Left renal pelvis (tissue), 4 donors: ENCODE measurements around the gene CD81. TPM values are rescaled to one million over a fixed set of nuclear protein-coding genes. Genes with fewer than 3 reads are reported as not detected.

Source experiments
- DNase-seq, 4 donors: peaks; one replicate each; pipeline ENCODE4 v3.0.0-alpha.2; 2013; ENCODE audit warnings: low read depth in 4 of 4, low spot score in 3 of 4
- polyA plus RNA-seq, 4 donors: library from polyadenylated mRNA; unstranded; fragments of 120-200 nt; gene quantifications; one replicate each; pipeline ENCODE4 v1.2.1, GENCODE V29; 2013; ENCODE audit not compliant: insufficient read length in 4 of 4

The CD81 gene
- polyA plus RNA-seq, 4 donors: 571 to 870 (median 604) TPM

DNA sequence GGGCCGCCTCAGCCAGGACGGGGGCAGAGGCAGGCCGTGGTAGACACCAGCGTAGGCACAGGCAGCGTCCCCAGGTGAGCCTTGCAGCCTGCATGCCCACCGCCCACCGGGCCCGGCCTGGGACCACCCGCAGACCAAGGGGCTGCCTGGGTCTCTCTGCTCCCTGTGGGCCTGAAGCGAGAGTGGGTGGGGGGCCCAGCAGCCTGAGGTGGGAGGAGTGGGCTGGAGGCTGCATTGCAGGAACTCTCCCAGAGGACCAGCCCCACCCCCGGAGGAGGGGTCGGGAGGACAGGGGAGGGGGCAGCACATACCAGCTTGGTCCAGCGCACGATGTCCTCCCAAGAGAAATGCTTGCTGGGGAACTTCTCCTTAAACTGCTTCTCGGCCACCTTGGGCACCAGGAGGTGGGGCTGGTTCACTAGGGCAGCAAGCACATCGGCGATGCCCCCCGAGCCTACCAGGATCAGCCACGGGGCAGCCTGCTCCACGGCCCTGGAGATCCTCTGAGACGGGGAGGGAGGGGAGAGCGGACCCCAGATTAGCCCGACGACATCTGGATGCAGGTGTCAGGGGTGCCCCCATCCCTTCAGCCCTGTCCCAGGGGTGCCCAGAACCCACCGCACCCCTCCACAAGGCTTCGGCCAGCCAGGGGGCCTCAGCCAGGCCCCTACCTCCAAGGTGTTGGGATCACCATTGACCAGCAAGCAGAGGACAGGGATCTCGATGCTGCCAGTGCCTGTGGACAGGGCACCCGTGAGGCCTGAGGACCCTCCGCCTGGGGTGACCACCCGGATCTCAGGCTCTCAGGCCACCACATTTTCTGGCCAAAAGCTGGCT lies 41.0 kb downstream of the CD81 start:
- DNase-seq: no peak

DNA sequence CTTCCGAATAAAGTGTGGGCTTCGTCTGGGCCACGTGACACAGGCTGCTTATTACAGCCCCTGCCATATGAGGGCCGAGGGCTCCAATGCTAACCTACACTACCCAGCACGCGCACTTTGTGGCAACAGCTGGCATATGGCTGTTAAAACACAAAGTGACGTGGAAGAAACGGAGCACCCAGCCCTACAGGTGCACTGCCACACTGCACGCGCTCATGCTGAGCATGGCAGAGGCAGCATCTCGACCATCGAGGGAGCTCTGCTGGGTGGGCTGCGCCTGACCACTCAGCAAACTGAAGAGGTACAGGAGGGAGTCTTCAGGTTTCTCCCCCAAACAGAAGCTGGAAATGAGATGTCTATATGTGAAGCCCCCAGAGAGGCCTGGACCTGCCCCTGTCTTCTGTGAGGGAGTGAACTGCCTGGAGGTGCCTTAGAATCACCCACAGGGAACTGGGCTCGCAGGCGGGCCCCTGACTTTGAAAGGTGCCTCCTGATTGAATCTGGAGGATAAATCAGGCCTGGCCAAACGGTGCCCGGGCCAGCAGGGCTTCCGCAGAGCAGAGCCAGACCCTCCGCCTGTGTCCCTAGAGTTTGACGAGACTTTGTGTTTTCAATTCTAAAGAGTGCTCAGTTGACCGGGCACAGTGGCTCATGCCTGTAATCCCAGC lies 41.7 kb downstream of the CD81 start:
- DNase-seq: no peak

DNA sequence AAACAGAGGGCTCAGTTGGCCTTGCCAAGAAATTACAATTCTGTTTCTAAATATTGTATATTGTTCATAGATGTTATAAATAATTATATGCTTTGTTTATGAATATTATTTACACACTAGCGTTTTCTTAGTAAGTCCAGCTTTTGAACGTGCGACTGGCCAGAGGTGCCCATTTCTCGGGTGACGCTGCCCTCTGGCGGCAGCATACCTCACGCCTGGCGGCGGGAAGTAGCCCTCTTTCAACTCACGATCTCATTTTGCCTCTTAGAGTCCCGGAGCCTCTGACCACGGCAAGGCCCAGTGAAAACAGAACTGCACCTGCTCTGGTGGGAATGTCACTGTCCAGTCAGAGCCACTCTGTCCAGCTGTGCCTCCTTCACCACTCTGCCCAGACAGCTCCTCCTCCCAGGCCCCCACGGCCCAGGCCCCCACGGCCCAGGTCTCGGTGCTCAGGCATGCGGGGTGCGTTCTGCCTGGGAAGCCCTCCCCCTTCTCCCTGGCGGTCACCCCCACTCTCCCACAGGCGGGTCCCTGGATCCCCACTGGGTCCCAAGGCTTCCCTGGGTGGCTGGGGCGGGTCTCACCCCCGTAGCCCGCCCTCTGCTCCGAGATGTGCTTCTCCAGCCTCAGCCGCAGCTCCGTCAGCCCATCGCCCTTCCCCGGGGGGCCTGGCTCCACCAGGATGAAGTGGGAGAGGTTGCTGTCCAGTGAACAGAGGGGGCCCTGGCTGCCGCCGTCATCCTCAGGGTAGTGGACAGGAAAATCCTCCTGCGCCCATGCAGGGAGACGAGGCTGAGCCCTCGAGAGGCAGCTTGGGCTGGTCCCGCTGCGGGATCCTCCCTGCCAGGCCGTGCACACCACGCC lies 42.8 kb downstream of the CD81 start:
- DNase-seq: peak; percentile 61 to 73 (median 63)

DNA sequence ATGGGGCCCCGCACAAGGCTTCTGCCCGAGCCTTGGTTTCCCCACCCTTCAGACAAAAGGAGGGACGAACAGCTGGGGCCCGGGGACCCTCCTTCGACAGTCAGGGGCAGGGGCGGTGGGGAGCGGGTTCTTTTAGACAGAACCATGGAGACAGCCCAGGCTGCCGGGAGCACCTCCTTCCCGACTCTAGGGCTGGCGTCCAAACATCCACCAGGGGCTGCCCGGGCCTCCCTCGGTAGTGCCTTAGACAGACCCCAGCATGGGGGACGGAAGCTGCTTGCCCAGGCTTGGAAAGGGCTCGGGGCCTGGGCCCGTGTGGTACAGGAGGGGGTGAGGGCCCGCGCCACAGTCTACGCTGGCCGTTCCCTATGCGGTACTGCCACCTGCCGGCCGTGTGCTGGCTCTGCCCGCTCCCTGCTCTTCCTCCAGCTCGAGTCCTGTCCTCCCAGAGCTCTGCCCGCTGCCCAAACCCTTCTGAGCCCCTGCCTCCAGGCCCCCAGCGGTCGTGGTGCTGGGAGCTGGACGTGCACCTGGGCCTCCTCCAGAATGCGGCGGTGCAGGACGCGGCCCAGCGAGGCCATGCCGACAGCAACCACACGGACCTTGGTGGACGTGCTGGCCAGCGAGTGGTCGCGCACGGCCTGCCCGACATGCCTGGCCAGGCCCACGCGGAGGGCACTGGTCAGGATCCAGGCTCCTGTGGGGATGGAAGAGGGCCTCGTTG lies 43.6 kb downstream of the CD81 start:
- DNase-seq: peak in 3 of 4 donors; percentile 60 to 69 (median 66)

DNA sequence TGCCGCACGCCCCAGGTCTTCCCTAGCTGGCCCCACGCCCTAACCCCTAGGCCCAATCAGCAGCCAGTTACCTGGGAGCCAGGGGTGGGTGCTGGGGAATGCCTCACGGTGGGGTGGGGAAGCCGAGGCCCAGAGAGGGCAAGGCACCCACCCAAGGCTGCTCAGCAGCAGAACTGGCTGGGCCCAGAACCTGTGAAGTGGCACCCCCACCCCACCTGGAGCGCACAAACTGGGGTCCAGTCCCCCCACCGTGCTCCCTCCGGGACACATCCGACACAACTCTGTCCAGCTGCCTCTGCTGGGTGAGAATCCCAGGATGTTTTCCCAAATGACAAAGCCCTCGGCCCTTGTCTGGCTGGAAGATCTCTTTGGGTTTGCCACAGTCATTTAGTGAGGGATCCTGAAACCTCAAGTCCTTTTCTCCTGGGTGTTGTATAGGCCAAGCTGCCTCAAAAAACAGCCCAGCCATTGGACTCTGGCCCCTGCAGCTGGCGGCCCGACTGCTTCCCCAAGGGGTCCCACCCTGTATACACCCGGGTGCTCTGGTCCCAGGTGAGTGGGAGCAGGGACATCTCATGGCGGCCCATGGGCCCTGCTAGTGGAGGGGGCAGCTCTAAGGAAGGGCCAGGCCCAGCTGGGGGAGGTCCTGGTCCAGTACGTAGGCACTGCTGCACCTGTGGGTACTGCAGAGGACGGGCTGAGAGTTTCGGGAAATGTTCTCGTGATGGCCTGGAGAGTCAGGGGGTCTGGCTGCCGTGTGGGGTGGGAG lies 44.3 kb downstream of the CD81 start:
- DNase-seq: no peak

DNA sequence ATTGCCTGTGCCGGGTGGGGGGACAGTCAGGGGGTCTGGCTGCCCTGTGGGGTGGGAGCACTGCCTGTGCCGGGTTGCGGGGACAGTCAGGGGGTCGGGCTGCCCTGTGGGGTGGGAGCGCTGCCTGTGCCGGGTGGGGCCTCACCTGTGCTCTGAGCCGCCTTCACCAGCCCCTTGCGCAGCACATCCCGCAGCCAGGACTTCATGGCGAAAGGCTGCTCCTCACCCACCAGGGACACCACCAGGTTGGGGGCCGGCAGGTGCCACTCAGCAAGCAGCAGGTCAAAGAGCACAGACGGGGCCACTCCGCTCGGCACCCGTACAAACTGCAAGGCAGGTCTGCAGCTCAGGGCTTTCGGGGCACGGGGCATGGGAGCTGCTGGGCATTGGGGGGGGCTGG lies 44.9 kb downstream of the CD81 start:
- no peak for DNase-seq

DNA sequence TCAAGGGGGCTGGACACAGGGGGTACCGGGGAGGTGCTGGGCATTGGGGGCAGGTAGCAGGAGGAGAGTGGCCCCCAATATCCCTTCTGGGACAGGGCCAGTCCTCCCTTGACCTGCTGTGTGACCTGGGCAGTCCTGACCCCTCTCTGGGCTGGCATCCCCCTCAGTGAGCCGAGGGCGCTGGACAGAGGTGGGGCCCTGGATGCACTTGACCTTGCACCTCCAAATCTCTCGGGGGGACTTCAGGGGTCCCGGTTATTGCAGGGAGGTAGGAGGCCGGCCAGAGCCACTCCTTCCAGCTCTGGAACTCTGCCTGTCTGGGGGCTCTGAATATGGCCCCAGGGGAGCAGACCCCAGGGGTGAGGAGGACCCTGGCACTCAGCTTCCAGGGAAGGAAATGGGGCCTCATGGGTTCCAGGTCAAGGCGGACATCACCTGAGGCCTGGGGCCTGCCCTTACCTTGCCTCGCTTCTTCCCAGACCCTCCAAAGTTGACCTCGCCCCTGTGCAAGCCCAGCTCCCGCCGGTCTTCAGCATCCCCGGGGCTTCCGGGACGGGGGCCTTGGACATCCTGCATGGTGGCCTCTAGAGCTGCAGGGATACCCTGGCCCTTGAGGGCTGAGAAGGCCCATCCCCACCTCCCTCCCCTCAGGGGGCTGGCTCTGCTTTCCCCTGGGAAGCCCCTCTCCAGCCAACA lies 45.5 kb downstream of the CD81 start:
- DNase-seq: no peak

DNA sequence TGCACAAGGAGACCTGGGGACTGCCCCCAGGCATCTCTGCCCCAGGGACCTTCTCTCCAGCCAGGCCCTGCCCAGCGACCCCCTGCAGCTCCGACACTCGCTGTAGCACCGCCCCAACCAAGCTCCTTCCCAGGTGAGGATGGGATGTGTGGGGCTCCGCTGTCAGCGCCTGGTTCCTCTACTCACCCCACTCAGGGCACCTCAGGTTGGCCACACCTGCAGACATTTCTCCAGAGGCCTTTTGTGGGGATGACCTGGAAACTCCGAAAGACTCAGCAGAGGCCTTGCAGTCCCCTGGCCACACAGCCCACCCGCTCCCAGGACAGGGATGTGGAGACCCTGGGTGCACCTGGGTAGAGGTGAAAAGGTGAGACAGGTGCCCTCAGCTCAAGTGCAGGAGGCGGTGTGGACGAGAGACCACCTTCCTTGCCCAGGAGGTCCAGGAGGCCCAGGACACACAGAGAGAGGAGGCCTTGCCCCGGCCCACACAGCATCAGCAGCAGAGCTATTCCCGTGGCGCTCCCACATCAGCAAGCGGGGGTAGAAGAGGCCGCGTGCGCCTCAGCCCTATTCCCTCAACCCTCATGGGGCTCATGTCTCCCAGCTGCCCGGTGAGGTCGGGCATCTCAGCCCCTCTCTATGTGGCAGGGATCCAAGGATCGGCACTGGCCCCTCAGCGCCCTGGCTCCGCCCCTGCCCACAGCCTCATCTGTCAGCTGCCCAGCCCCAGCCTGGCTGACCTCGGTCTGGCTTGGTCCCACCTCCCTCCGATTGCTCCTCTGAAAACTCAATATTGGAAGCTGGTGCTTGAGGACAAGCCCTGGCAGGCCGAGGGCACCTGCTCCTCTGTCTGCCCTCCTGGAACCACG lies 46.3 kb downstream of the CD81 start:
- no peak for DNase-seq

DNA sequence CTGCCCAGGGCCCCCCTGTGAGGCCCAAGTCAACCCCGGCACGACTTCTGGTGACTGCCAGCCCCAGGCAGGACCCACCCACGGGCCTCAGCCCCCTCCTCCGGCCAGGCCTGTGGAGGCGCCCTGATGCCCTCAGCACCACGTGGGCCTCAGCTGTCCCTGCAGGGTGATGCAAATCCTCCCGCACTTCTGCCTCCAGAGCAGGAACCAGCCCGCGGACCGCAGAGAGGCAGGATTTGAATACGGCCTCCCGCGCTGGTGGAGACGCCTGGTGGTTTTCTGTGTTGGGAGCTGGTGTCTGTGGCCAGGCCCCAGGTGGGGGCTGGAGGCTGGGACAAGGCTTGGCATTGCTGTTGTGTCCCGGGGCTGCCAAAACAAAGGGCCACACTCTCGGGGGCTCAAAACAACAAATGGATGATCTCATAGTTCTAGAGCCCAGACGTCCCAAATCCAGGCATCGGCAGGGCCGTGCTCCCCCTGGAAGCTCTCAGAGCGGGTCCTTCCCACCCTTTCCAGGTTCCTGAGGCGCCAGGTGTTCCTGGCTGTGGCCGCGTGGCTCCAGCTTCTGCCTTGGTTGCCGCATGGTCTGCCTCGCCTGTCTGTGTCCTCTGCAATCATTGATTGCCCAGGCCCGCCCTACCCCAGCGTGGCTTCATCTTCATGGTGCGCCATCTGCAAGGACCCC lies 47.8 kb downstream of the CD81 start:
- no peak for DNase-seq

DNA sequence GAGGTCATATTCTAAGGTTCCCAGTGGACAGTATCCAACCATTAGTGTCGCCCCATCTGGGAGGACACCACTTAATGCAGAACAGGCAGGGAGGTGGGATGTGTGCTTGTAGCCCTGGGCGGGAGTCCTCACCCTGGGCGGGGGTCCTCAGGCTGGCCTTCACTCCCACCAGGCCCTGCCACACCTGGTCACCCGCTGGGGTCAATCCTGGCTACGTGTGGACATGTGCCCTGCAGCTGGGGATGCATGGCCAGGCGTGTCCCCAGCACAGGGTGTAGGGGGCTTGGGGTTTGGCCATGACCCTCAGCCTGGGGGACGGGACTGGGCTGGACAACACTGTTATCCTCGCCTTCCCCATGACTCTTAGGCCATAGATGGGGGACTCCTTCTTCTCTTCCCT lies 48.4 kb downstream of the CD81 start:
- no peak for DNase-seq

DNA sequence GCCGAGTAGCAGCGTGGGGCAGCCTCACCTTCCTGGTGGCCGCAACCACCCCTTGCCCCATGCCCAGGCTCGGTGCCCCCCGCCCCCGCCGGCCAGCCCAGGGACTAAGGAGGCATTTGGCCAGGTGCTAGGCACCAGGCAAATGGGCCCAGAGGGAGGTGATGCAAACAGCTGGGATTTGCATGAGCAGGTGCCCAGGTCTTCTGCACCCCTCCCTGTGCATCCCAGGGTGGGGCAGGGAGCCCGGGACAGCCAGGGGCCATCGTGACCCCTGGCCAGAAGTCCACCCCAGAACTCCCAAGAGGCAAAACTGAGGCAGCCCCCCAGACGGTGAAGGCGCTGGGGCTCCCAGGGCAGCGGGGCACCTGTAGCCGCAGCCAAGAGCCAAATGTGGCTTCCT lies 49.1 kb downstream of the CD81 start:
- no peak for DNase-seq

DNA sequence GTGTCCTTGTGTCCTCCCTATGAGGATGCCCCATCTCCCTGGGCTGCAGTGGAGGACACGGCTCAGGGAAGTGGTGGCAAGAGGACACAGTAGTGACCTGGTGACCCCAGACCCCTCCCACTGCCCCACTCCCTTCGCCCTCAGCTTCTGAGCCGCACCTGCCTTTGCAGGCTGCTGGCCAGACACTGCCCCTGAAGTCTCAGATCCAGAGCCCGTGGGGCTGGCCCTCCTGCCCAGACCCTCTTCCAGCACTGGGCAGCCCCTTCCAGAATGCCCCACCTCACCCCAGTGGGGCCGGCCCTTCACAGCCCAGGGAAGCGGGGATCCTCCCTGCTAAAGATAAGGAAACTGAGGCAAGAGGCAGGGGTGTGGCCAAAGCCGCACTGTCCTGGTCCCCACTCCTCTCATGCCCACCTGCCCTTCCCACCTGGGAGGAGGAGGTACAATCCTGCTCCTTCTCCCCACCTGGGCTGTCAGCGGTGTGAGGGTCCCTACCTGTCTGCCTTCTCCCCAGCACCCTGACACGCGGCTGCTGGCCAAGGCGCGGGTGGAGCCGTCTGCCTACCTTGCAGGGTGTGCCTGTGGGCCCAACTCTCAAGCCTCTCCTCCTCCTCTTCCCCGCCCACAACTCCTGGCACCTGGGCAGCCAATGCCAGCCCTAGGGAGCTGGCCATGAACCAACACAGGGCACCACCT lies 49.9 kb downstream of the CD81 start:
- no peak for DNase-seq

DNA sequence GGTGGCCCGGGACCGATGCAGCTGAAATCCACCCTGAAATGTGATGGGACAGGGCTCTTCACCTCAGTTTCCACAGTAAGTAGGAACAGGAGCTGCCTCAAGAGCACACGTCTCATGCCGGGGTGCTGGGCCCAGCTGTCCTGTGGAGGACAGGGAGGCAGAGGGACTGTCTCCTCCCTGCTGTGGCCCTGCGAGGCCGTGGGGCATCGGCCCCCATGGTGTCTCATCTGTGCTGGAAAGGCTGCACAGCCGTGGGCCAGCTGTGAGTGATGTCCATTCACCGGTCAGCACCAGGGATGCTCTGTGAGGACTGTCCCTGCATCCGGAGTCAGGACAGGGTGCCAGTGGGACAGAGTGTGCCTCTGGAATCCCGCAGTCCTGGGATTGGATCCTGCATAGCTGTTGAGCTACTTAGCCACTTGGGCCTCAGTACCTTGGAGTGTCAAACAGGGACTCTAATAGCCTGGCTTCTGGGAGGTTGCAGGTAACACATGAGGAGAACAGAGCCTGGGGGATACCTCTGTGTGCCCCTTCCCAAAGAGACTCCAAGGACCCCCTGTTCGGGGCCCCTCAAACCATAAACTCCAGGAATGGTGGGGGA lies 50.7 kb downstream of the CD81 start:
- no peak for DNase-seq

DNA sequence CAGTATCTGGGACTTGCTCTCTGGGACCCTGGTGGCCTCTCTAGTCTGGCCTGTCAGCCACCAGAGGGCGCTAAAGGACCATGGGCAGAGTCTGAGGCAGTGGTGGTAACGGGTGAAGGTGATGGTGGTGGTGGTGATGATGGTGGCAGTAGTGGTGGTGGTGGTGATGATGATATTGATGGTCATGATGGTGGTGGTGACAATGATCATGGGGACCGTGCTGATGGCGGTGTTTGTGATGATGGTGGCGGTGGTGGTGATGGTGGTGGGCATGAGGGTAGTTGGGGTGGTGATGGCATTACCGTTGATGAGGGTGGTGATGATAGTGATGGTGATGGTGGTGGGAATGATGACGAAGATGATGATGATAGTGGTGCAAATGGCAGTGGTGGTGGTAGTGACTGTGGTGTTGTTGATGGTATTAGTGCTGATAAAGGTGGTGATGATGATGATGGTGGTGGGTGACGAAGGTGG lies 51.2 kb downstream of the CD81 start:
- no peak for DNase-seq

DNA sequence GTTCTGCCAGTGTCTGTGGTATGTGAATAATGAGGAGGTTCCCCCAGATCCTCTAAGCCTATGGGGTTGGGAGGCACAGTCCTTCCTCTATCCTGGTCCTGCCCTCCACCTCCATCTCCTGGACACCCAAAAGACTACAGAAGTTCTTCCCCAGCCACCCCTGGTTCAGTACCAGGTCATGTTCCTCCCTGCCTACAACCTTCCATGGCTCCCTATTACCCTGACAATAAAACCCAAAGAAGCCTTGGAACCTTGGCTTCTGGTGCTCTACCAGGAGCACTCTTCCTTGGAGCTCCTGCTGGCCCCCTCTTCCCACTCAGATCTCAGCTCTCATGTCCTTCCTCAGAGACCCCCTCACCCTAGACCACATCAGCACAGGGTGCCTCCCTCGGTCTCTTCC lies 54.3 kb downstream of the CD81 start:
- no peak for DNase-seq

DNA sequence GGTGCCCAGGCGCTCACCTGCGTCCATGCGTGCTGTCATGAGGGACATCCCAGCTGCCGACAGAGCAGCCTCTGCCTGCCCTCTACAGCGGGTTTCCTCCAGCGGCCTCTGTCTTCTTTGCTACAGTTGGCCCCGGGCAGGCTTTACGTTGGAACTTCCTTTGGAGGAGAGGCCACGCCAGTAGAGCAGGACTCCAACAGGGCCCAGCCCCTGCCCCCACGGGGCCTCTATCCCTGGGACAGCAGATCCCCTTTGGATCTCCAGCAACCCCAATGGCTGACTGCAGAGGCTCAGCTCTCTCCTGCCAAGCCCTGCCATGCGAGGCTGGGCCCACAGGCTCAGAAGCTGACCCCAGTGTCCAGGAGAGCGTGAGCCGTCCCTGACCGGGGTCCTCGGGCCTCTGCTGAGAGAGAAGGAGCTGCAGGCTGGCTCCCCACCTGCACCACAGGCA lies 55.1 kb downstream of the CD81 start:
- DNase-seq: no peak
